ENCODE measurements around the gene HSBP1. TPM values are rescaled to one million over a fixed set of nuclear protein-coding genes. Genes with fewer than 3 reads are reported as not detected.

Gene HSBP1
- total and polyA plus RNA-seq, 2 of the 8 experiments (the other 6 are each of a cell fraction or from before 2014, with no cell fraction given), result 78.4 to 219 TPM

- Histone ChIP-seq H2BK5ac (ENCODE audit: low read depth, low read length) (no peak overlapping the region), H2BK12ac (ENCODE audit: low read depth, low read length) (0 out of 2 replicates have a peak overlapping the region, but pooled peaks have one; percentile 71), H2AK5ac (ENCODE audit: low read depth, low read length) (no peak overlapping the region), H3K4ac (replicated peaks; ENCODE audit: insufficient read length, low read depth, low read length) (no peak overlapping the region), H3K27ac (ENCODE audit: low read depth, low read length) (no peak overlapping the region), H3K4me1 (replicated peaks in 1 of 4; ENCODE audit: control insufficient read depth in 3 of 4, insufficient read depth in 4 of 4, low read length in 3 of 4) (peaks cover 0 to 2% (median 0%) of the 10 kb centered on the region in 4 experiments; a peak in 1 of 7 replicates), H3K4me3 (ENCODE audit: extremely low read depth in 1 of 4, insufficient read depth in 2 of 4, low read depth in 3 of 4, low read length in 4 of 4) (no peak overlapping the region), H4K5ac (ENCODE audit: insufficient read length, low read depth, low read length) (no peak overlapping the region), H3K9ac (replicated peaks in 1 of 4; ENCODE audit: extremely low read depth in 1 of 4, low read depth in 3 of 4, low read length in 3 of 4) (no peak overlapping the region), H3K23me2 (ENCODE audit: low read depth, low read length) (no peaks in the 10 kb centered on the region), H3K79me2 (ENCODE audit: control insufficient read depth in 1 of 2, insufficient read depth in 2 of 2, low read length in 2 of 2) (no peaks in the 10 kb centered on the region), H3K14ac (ENCODE audit: insufficient read length) (no peak overlapping the region), H4K91ac (replicated peaks; ENCODE audit: insufficient read length, low read length) (no peak overlapping the region), H3K79me1 (ENCODE audit: low read depth, low read length) (no peaks in the 10 kb centered on the region), H3K23ac (ENCODE audit: insufficient read length) (no peak overlapping the region), H3K56ac (replicated peaks; ENCODE audit: insufficient read length, low read depth, low read length) (no peak overlapping the region), H3K36me3 (ENCODE audit: control insufficient read depth in 2 of 4, insufficient read depth in 4 of 4, low read length in 3 of 4) (no peaks in the 10 kb centered on the region), H3K27me3 (replicated peaks in 1 of 4; ENCODE audit: control insufficient read depth in 3 of 4, extremely low read depth in 1 of 4, insufficient read depth in 3 of 4, low read length in 3 of 4) (no peaks in the 10 kb centered on the region), H2AFZ (ENCODE audit: low read length) (no peak overlapping the region; the same call in 1 of the 2 replicates), H3K18ac (ENCODE audit: extremely low read depth, low read length) (no peak overlapping the region), H2BK15ac (ENCODE audit: low read length) (no peak overlapping the region), H3K9me3 (ENCODE audit: insufficient read depth in 2 of 2, low read depth in 1 of 2, low read length in 1 of 2) (no peaks in the 10 kb centered on the region), H2BK20ac (ENCODE audit: low read length) (0 out of 2 replicates have a peak overlapping the region, but pooled peaks have one; percentile 18), H3K4me2 (ENCODE audit: insufficient read depth in 1 of 2, low read depth in 2 of 2, low read length in 2 of 2) (no peak overlapping the region), H4K8ac (ENCODE audit: extremely low read depth, insufficient read depth, low read length) (no peak overlapping the region), H4K20me1 (replicated peaks in 1 of 2; ENCODE audit: control insufficient read depth in 1 of 2, insufficient read depth in 2 of 2, low read length in 2 of 2) (no peaks in the 10 kb centered on the region), H2BK120ac (replicated peaks; ENCODE audit: low read depth, low read length) (no peak overlapping the region)
- TF ChIP-seq HDAC2 (IDR thresholded peaks at IDR 0.05; ENCODE audit: borderline replicate concordance in 1 of 2, low read depth in 2 of 2, low read length in 2 of 2) (no peak), CBX8 (IDR thresholded peaks at IDR 0.05; ENCODE audit: borderline replicate concordance, low read depth, low read length) (no peak), GABPA (IDR thresholded peaks at IDR 0.05; ENCODE audit: borderline replicate concordance, insufficient read depth, low read length) (no peak)
- ChIA-PET CTCF (ENCODE audit: partially characterized antibody) (interaction anchor here (2.3 kb wide), 1 partner anchor 11 kb away, joined by 8 read pairs; no protein-coding TSS in a partner anchor), POLR2A (ENCODE audit: partially characterized antibody) (no interaction called here)
- WGBS, 2 experiments (ENCODE audit: extremely low coverage in 1 of 2, insufficient coverage in 1 of 2, insufficient read length in 1 of 2, insufficient replicate concordance in 2 of 2, low coverage in 1 of 2, low lambda C conversion rate in 2 of 2, missing lambda C conversion rate in 1 of 2), result 89% methylated on average over 9 of the region's 9 CpGs; no CpG with 5 or more reads in 1 of the 2 experiments
- FAIRE-seq (no peak), DNase-seq (ENCODE audit: low read depth in 1 of 2, low spot score in 2 of 2) (no peak)
These were observed 30.8 kb upstream of the HSBP1 start for GRCh38 chr16:83776944-83777343.

Data from H1 (cell line).